Tibial nerve (tissue), 4 donors: ENCODE results near the gene MROH7.

Experiments used
- EP300 ChIP-seq, 2 donors: sonication (generic); formaldehyde crosslinking; IDR thresholded peaks; one replicate each; pipeline ENCODE4 v1.6.1; 2017; ENCODE audit warnings: antibody characterized with exemption in 2 of 2, mild to moderate bottlenecking in 1 of 2
- POLR2A ChIP-seq, 2 donors: fragments of 450-650 bp; IDR thresholded peaks; one replicate each; pipeline ENCODE4 v1.6.1; 2017; ENCODE audit warnings: antibody characterized with exemption in 2 of 2, mild to moderate bottlenecking in 2 of 2, moderate library complexity in 2 of 2
- TF ChIP-seq, protein P1 (sequence below), 5 experiments: fragments of 200-600 bp in 3 of 5; fragments of 450-650 bp in 2 of 5; sonication (generic) in 3 of 5; IDR thresholded peaks; one replicate each; pipeline ENCODE4 v1.5.1; 2016 to 2019; ENCODE audit warnings: antibody characterized with exemption in 5 of 5, mild to moderate bottlenecking in 3 of 5, moderate library complexity in 2 of 5

DNA sequence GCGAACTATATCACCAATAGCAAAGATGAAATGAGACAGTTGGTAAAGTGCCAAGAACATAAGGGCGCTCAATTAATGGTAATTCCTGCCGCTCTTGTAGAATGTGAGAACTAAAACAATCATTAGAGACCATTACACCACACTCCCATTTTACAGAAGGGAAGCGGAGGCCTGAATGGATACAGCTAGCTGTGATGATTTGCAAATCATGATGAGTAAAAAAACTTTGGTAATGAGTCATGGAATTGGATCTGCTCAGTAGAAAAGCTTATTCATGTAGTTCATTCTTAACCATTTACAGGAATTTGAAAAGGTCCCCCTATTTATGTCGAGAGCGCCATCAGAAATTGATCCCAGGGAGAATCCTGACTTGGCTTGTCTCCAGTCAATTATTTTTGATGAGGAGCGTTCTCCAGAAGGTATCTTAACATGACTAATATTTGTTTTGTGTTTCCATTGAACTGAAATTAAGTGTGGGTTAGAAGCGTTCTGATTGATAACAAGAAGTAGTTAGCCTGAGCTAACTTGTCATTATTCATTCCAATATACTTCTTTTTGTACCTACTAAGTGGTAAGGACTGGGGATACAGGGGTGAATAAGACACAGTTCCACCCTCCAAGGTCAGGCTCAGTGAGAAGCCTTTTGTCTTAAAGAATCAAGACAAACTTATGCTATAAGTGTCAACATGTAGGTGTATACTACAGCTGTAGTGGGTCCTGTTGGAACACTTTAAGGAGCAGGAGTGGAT, 74.9 kb downstream of the MROH7 start:
- TF ChIP-seq, protein P1, sequence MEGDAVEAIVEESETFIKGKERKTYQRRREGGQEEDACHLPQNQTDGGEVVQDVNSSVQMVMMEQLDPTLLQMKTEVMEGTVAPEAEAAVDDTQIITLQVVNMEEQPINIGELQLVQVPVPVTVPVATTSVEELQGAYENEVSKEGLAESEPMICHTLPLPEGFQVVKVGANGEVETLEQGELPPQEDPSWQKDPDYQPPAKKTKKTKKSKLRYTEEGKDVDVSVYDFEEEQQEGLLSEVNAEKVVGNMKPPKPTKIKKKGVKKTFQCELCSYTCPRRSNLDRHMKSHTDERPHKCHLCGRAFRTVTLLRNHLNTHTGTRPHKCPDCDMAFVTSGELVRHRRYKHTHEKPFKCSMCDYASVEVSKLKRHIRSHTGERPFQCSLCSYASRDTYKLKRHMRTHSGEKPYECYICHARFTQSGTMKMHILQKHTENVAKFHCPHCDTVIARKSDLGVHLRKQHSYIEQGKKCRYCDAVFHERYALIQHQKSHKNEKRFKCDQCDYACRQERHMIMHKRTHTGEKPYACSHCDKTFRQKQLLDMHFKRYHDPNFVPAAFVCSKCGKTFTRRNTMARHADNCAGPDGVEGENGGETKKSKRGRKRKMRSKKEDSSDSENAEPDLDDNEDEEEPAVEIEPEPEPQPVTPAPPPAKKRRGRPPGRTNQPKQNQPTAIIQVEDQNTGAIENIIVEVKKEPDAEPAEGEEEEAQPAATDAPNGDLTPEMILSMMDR (IDR thresholded peaks at IDR 0.05): no peak
- no peak for TF ChIP-seq POLR2A (IDR thresholded peaks at IDR 0.05)
- no peak for TF ChIP-seq EP300 (IDR thresholded peaks at IDR 0.05)
